GM21447 (cell line): ENCODE data around the gene DNAJB6.
"Not testable (repeated sequence)": the region's sequence is repeated elsewhere in the genome, so short reads cannot be mapped to it uniquely, and the experiment has no call there.

Source experiments
- ATAC-seq: cut with Tn5 transposase; IDR thresholded peaks from one replicate; pipeline ENCODE4 v1.9.1; 2021; ENCODE audit not compliant: unreplicated experiment

The DNAJB6 gene

DNA sequence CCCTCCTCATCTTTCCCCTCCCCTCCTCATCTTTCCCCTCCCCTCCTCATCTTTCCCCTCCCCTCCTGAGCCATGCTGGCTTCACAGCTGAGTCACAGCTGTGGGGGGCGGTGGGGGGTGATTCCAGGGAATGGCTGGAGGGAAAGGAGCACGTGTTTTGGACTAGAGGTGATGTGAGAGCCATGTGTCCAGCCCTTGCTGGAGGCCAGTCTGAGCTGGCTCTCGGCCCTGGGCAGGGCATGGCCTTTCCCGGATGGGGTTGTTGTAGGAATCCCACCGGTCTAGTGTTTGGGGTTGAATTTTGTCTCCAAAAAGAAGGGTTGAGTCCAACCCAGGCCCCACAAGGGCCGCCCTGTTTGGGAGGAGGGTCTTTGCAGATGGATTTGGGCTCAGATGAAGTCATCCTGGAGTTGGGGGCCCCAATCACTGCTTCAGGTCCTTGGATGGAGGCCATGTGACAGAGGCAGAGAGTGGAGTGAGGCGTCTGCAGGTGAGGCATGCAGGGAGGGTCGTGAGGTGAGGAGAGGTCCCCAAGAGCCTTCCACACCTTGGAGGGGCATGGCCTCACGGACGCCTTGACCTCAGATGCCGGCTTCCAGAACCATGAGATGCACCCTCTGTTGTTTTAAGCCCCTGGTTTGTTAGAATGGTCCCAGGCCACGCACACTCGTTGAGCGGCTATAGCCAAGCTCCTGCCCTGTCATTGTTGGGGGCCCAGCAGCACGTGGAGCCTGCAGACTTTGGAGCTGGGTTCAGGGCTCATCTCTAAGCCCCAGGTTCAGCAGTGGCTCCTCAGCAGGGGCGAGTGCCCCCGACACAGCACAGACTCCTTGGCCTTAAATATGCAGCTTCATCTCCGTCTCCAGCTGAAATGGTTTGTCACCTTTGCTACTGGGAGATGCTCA, 101.6 kb downstream of the DNAJB6 start:
- no peak for ATAC-seq

- no peak for ATAC-seq
These were observed 102.3 kb downstream of the DNAJB6 start for GRCh38 chr7:157439149-157439548.

DNA sequence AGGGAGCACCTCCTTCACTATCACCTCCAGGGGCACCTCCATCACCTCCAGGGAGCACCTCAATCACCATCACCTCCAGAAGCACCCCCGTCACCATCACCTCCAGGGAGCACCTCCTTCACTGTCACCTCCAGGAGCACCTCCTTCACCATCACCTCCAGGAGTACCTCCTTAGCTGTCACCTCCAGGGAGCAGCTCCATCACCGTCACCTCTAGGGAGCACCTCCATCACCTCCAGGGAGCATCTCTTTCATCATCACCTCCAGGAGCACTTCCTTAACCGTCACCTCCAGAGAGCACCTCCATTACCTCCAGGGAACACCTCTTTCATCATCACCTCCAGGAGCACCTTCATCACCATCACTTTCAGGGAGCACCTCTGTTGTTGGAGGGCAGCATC, 103.0 kb downstream of the DNAJB6 start:
- ATAC-seq = no peak

DNA sequence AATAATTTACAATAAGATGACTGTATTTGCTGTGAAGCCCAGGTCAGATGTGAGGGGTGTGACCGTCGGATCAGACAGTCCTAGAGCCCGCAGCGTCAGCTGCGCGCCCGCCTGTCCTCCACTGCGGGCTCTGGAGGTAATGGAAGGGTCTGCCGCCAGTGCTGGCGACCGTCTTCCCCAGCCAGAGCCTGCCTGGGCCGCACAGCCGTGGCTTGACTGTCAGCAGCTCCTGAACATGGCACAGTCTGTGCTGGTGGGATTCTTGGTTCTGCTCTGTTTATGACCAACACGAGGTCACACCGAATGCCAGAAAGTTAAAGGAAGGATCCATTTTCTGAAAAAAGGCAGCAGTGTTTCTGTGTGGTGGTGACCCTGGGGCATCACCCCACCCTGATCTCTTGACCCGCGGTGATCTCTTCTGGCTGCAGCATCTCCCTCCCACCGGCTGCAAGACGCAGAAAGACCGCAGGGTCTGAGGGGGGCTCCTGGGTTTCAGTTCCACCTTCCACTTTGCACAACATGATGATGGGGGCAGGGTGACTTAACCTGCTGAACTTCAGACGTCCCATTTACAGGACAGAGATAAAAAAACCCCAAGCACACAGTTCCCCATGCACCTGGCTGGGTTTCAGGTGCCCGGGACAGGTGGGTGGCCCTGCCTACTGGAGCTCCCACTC, 103.7 kb downstream of the DNAJB6 start:
- ATAC-seq = no peak

- no peak for ATAC-seq
These were observed 104.2 kb downstream of the DNAJB6 start for GRCh38 chr7:157441023-157441399.

DNA sequence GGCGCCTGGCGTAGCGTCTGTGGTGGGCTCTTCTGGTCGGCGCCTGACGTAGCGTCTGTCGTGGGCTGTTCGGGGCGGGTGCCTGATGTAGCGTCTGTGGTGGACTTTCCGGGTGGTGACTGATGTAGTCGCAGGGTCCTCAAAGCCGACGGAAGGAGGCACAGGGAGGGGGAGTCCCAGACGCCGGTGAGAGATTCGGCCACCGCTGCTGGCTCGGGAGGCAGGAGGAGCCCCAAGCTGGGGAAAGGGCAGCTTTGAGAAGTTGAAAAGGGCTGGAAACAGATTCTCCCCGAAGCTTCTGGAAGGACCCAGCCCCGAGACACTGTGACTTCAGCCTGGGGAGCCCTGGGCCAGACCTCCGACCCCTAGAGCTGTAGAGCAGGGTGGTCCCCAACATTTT, 105.7 kb downstream of the DNAJB6 start:
- ATAC-seq = no peak

GRCh38 chr7:157442993-157443831, 106.4 kb downstream of the DNAJB6 start:
- ATAC-seq = no peak

DNA sequence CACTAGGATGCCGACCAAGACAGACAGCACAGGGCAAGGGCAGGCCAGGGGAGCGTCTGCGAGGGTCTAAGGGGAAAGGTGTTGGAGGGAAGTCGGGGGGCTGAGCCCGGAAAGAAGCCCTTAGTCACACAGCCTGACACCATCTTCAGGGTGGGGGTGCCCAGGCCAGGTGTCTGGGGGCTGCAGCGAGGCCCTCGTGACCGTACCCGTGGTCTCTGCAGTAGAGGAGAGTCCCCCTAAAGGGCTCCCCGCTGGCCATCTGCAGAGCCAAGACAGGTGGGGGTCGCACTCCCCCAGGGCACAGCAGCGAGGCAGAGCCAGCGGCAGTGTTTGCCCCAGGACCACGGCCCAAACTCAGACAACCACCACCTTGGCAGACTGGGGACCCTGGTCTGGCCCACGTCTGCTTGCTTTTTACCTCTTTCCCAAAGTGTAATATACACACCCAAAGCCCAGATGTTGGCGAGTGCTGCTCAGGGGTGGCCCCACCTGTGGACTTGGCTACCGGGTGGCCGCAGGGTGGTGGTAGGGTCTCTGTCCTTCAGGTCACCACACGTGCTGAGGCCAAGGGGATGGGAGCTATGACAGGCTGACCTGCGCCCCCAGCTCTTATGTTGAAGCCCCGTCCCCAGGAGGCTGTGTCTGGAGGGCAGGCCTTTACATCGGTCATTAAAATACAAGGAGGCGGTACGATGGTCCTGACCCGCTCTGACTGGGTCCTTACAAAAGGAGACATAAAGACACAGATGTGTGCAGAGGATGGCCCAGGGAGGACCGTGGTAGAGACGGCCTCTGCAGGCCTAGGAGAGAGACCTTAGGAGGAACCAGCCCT, 107.4 kb downstream of the DNAJB6 start:
- no peak for ATAC-seq

DNA sequence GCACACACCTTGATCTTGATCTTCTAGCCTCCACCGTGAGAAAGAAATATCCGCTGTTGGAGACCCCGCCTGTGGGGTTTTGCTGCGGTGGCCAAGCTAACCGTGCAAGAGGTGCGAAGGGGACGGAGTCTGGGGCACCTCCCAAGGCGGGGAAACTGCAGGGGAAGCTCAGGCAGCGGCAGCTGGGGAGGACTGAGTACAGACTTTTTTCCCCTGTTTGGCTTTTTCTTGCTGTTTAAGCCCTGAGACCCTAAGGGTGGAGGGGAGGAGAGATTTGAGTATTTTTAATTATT, 108.0 kb downstream of the DNAJB6 start:
- ATAC-seq = no peak

DNA sequence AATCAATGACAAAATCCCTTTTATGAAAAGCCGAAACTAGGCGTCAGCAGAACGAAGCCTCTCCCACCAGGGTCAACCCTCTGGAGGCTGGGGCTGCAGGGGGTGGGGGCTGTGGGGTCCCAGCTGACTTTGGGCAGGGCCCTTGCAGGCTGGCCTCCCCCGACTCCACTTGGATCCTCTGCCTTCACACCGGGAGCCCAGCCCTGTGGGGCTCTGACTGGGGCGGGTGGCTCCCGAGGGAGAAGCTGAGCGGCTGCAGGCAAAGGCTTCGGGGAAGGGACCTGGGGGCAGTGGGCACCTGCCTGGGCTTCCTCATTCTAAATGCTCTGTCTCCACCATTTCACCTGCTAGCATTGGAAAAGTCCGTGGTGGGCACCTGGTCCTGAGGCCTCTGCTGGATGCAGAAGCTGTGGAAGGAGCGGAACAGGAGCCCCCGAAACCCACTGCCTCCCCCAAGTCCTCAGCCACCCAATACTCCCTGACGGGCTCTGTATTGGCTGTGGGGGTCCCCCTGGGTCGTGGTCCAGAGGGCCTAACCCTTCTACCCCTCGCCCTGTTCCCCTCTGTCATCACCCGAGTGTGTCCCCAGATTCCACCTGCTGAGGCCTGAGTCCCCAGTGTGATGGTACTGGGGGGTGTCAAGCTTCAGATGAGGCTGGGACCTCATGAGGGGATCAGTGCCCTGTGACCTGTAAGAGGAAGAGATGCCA, 108.6 kb downstream of the DNAJB6 start:
- ATAC-seq = no peak

DNA sequence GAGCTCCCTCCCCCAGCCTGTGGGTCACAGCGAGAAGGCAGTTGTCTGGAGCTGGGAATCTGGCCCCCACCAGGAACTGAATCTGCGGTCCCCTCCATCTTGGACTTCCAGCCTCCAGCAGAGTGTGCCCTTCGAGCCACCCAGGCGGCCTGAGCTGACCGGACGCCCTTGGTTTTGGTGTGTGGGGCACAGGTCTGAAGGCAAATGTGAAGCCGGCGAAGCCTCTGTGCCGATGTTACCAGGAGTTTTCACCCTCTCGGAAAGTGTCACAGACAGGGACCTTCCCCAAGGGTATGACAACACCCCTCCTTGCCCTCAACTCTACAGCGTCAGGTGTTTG, 109.1 kb downstream of the DNAJB6 start:
- no peak for ATAC-seq

- no peak for ATAC-seq
These were observed 109.5 kb downstream of the DNAJB6 start for GRCh38 chr7:157446322-157446721.

GRCh38 chr7:157454003-157454402, 117.2 kb downstream of the DNAJB6 start:
- ATAC-seq = not testable (repeated sequence)

- no peak for ATAC-seq
These were observed 120.8 kb downstream of the DNAJB6 start for GRCh38 chr7:157457355-157458253.

- no peak for ATAC-seq
These were observed 121.4 kb downstream of the DNAJB6 start for GRCh38 chr7:157458254-157458633.

DNA sequence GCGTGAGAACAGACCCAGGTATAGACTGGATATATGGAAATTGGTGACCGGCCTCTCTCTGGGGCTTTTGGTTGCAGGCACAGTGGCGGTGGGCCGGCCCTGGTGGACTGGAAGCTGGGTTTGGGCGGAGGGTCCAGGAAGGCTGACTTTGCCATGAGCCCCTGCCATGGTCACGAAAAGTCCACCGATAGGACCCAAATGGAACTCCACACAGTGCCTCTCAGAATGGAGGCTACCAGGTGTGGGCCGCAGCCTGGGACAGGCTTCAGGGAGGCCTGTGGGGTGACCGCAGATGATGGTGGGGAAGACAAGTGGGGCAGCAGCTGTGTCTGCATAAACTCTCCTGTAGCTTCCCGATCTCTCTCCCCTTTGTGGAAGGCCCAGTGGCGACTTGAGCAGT, 123.2 kb downstream of the DNAJB6 start:
- ATAC-seq = no peak

DNA sequence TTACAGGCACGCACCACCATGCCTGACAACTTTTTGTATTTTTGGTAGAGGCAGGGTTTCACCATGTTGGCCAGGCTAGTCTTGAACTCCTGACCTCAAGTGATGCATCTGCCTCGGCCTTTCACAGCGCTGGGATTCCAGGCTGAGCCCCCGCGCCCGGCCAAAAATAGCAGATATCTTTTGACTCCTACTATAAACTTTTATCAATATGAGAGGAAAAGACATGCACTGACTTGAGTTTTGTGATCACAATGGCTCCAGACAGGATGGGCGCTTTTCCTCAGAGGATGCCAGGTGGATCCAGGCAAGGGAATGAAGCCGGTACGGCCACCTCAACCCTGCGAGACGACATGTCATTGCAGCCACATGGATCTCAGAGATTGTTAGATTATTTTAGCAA, 123.9 kb downstream of the DNAJB6 start:
- no peak for ATAC-seq

- ATAC-seq = no peak
These were observed 125.0 kb downstream of the DNAJB6 start for GRCh38 chr7:157461573-157462418.

GRCh38 chr7:157462419-157462771, 125.6 kb downstream of the DNAJB6 start:
- ATAC-seq = no peak
